Activated T-cell treated with anti-CD3 and anti-CD28 coated beads, Interleukin-2, amount 50 U/mL, for 72 hours (primary cell): Measurements from ENCODE around the gene FOLR1. TPM values are rescaled to one million over a fixed set of nuclear protein-coding genes. Genes with fewer than 3 reads are reported as not detected.

Source experiments
- ATAC-seq, 2 donors: fragments of 150-1000 bp; cut with Tn5 transposase; replicated peaks in 1 of 2; 2 replicates each; pipeline ENCODE4 v1.10.0; 2021; ENCODE audit warnings: moderate library complexity in 2 of 2, mild to moderate bottlenecking in 1 of 2
- DNase-seq, 2 donors: peaks; one replicate each; pipeline ENCODE4 v3.0.0; 2021 to 2022; ENCODE audit warnings: mixed read lengths in 1 of 2
- H3K27ac Mint-ChIP-seq: one replicate; pipeline ENCODE4 v1.8.0; 2022; ENCODE audit warnings: mild to moderate bottlenecking, moderate library complexity, mixed read lengths
- H3K27me3 Mint-ChIP-seq: one replicate; pipeline ENCODE4 v1.8.0; 2022; ENCODE audit warnings: low read depth, mixed read lengths
- H3K36me3 Mint-ChIP-seq, 2 donors: one replicate each; pipeline ENCODE4 v1.8.0; 2022; ENCODE audit warnings: mixed read lengths in 2 of 2, mild to moderate bottlenecking in 1 of 2; ENCODE audit not compliant: insufficient read depth in 2 of 2
- H3K4me1 Mint-ChIP-seq: one replicate; pipeline ENCODE4 v1.8.0; 2022; ENCODE audit warnings: low read depth, mixed read lengths
- H3K4me3 Mint-ChIP-seq, 2 donors: one replicate each; pipeline ENCODE4 v1.8.0; 2022; ENCODE audit warnings: mild to moderate bottlenecking in 2 of 2, mixed read lengths in 2 of 2, moderate library complexity in 2 of 2
- H3K9me3 Mint-ChIP-seq, 2 donors: one replicate each; pipeline ENCODE4 v1.8.0; 2022; ENCODE audit warnings: mixed read lengths in 2 of 2
- total RNA-seq, 2 donors: library from RNA; stranded (reverse); gene quantifications; one replicate each; pipeline ENCODE4 v1.2.3, GENCODE V29; 2022

Gene FOLR1
- total RNA-seq, 2 donors from 2014 or later, result not detected

DNA sequence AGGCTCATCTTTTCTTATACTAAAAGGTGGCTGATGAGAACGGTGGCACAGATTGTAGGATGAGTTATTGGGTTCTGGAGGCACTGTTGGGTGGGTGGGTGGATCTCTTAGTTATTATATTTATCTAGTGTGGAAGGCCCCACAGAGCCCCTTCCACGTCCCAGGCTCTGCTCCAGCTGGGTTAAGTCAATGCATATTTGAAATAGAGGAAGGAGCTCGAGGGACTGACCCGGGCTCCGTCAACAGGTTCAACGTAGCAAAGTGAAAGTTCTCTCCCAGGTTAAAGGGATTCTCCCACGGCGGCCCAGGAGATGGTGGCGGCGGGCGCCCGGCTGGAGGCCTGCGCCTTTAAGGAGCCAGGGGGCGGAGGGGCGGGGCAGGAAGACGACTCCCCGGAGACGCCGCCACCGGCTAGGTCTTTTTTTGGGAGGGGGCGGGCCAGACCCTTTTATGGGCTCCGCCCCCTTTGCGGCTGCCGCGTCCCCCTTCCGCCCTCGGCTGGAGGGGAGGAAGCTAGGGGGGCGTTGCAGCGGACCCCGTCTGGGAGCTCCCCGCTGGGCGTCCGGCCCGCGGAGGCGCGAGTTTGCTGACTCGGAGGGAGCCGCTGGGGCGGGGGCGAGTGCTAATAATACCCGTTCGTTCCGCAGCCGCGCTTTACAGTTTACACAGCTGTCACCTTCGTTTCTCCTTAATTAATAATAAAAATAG, 31.1 kb downstream of the FOLR1 start:
- DNase-seq, result peak; percentile 96 to 97
- peaks cover 4 to 7% of the 10 kb centered on the region in 2 donors for H3K36me3 Mint-ChIP-seq
- peak; percentile 78 to 84 for ATAC-seq
- H3K27ac Mint-ChIP-seq, result peak overlapping the region; percentile 85
- H3K27me3 Mint-ChIP-seq, result peaks cover 8% of the 10 kb centered on the region
- H3K9me3 Mint-ChIP-seq, result no peaks in the 10 kb centered on the region
- peak overlapping the region; percentile 93 to 98 for H3K4me3 Mint-ChIP-seq
- H3K4me1 Mint-ChIP-seq, result peaks cover 24% of the 10 kb centered on the region

- peak overlapping the region; percentile 92 for H3K27ac Mint-ChIP-seq
- H3K9me3 Mint-ChIP-seq, result no peaks in the 10 kb centered on the region
- DNase-seq (peak; percentile 79 to 85), ATAC-seq (peak; percentile 75 to 76)
- peak overlapping the region; percentile 93 to 98 for H3K4me3 Mint-ChIP-seq
- peaks cover 4 to 7% of the 10 kb centered on the region in 2 donors for H3K36me3 Mint-ChIP-seq
- H3K27me3 Mint-ChIP-seq, result no peaks in the 10 kb centered on the region
- H3K4me1 Mint-ChIP-seq, result peaks cover 24% of the 10 kb centered on the region
Measured at GRCh38 chr11:72223615-72224563, 31.9 kb downstream of the FOLR1 start.

GRCh38 chr11:72224564-72225410, 32.8 kb downstream of the FOLR1 start, which contains the start of gene INPPL1:
Gene INPPL1, plus strand, starts transcription at chr11:72224767. Its CDS starts 218 bp downstream, at chr11:72224985.
- Mint-ChIP-seq H3K27ac (peak within 1 kb of the TSS; percentile 92), H3K27me3 (no peaks in the 10 kb centered on the region), H3K9me3 (no peaks in the 10 kb centered on the region), H3K4me1 (peaks cover 24% of the 10 kb centered on the region), H3K36me3 (peaks cover 6 to 9% of the 10 kb centered on the region in 2 donors), H3K4me3 (peak within 1 kb of the TSS; percentile 93 to 98)
- ATAC-seq (peak in 1 of 2 donors; percentile 12), DNase-seq (peak; percentile 54 to 56)

GRCh38 chr11:72225411-72225951, 33.5 kb downstream of the FOLR1 start:
- H3K9me3 Mint-ChIP-seq, result no peaks in the 10 kb centered on the region
- H3K27ac Mint-ChIP-seq, result peak overlapping the region; percentile 72
- peak overlapping the region; percentile 90 to 96 for H3K4me3 Mint-ChIP-seq
- H3K27me3 Mint-ChIP-seq, result no peaks in the 10 kb centered on the region
- DNase-seq (peak; percentile 55 to 56), ATAC-seq (peak; percentile 35 to 48)
- H3K36me3 Mint-ChIP-seq, result peaks cover 6 to 12% of the 10 kb centered on the region in 2 donors
- peaks cover 24% of the 10 kb centered on the region for H3K4me1 Mint-ChIP-seq

- no peak for ATAC-seq
- Mint-ChIP-seq H3K27me3 (no peaks in the 10 kb centered on the region), H3K36me3 (peaks cover 6 to 12% of the 10 kb centered on the region in 2 donors), H3K9me3 (no peaks in the 10 kb centered on the region), H3K27ac (no peak overlapping the region), H3K4me1 (peaks cover 24% of the 10 kb centered on the region), H3K4me3 (no peak overlapping the region)
- DNase-seq, result no peak
Measured at GRCh38 chr11:72226701-72227100, 34.8 kb downstream of the FOLR1 start.

GRCh38 chr11:72227316-72228228, 35.6 kb downstream of the FOLR1 start:
- Mint-ChIP-seq H3K27me3 (no peaks in the 10 kb centered on the region), H3K36me3 (peaks cover 6 to 12% of the 10 kb centered on the region in 2 donors), H3K4me3 (no peak overlapping the region), H3K27ac (no peak overlapping the region), H3K4me1 (peaks cover 18% of the 10 kb centered on the region), H3K9me3 (no peaks in the 10 kb centered on the region)
- DNase-seq (no peak), ATAC-seq (no peak)

- H3K9me3 Mint-ChIP-seq, result no peaks in the 10 kb centered on the region
- H3K27ac Mint-ChIP-seq, result no peak overlapping the region
- no peaks in the 10 kb centered on the region for H3K27me3 Mint-ChIP-seq
- ATAC-seq (no peak), DNase-seq (no peak)
- H3K4me1 Mint-ChIP-seq, result peaks cover 14% of the 10 kb centered on the region
- H3K36me3 Mint-ChIP-seq, result peaks cover 6 to 11% of the 10 kb centered on the region in 2 donors
- H3K4me3 Mint-ChIP-seq, result no peak overlapping the region
Measured at GRCh38 chr11:72228229-72228843, 36.4 kb downstream of the FOLR1 start.

DNA sequence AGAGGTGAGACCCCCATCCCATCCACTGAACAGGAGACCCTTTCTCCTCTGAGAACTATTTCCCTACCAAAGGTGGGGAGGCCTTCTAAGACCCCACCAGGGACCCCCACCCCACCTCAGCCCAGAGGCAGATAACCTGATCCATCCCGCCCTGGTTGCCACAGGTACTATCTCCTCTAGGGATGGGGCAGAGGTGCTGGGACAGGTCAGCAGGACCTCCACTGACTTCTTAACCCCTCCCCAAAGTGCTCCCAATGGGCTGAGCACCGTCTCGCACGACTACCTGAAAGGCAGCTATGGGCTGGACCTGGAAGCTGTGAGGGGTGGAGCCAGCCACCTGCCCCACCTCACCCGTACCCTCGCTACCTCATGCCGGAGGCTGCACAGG, 36.9 kb downstream of the FOLR1 start:
- Mint-ChIP-seq H3K4me1 (peaks cover 14% of the 10 kb centered on the region), H3K27me3 (no peaks in the 10 kb centered on the region), H3K4me3 (no peak overlapping the region), H3K36me3 (peaks cover 8 to 11% of the 10 kb centered on the region in 2 donors), H3K27ac (no peak overlapping the region), H3K9me3 (no peaks in the 10 kb centered on the region)
- DNase-seq, result no peak
- ATAC-seq, result no peak

DNA sequence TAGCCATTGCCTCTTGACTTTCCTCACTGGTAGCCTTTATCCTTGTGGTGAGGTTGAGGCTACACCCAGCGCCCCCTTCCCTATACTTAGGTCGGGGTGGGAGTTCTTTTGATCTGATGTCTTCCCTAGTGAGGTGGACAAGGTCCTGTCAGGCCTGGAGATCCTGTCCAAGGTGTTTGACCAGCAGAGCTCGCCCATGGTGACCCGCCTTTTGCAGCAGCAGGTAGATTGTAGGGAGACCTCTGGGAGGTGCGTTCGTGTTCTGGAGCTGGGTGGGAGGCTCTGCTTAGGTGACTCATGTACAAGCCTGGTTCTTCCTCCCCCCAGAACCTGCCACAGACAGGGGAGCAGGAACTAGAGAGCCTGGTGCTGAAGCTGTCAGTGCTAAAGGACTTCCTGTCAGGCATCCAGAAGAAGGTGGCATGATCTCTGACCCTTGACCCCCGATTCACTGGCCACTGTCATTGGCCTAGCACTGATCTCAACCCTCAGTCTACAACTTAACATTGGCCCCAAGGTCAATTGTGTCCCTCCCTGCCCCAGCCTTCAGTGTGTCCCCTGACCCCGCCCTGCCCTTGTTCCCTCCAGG, 37.5 kb downstream of the FOLR1 start:
- Mint-ChIP-seq H3K4me3 (no peak overlapping the region), H3K36me3 (peaks cover 5 to 7% of the 10 kb centered on the region in 2 donors), H3K4me1 (peaks cover 14% of the 10 kb centered on the region), H3K27ac (no peak overlapping the region), H3K9me3 (no peaks in the 10 kb centered on the region), H3K27me3 (no peaks in the 10 kb centered on the region)
- DNase-seq (no peak), ATAC-seq (no peak)

DNA sequence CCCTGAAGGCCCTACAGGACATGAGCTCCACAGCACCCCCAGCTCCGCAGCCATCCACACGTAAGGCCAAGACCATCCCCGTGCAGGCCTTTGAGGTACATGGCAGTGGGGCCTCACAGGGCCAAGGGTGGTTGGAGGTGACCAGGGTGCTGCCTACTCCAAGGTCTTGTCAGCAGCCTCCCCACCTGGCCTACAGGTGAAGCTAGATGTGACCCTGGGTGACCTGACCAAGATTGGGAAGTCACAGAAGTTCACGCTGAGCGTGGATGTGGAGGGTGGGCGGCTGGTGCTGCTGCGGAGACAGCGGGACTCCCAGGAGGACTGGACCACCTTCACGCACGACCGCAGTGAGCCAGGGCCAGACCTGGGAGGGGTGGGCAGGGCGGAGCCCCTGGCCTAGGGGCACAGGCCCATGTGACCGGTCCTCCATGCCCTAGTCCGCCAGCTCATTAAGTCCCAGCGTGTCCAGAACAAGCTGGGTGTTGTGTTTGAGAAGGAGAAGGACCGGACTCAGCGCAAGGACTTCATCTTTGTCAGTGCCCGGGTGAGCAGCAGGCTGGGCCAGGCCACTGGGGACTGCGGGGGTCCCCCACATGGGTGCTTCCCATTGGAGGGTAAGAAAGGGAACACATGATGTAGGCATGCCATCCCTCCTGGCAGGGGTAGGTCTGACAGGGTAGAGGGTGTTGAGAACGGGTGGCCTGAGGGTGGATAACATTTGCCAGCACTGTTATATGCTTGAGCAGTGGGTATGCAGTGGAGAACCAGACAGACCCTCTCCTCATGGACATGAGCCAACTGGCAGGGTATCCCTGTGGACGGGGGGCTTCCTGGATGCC, 38.2 kb downstream of the FOLR1 start:
- H3K36me3 Mint-ChIP-seq, result peaks cover 6 to 7% of the 10 kb centered on the region in 2 donors
- no peaks in the 10 kb centered on the region for H3K27me3 Mint-ChIP-seq
- H3K4me3 Mint-ChIP-seq, result no peak overlapping the region
- no peak overlapping the region for H3K27ac Mint-ChIP-seq
- DNase-seq, result no peak
- no peaks in the 10 kb centered on the region for H3K9me3 Mint-ChIP-seq
- peaks cover 13% of the 10 kb centered on the region for H3K4me1 Mint-ChIP-seq
- ATAC-seq, result no peak
